H9 (cell line): ENCODE measurements around the gene BCAS3. TPM values are rescaled to one million over a fixed set of nuclear protein-coding genes. Genes with fewer than 3 reads are reported as not detected.

ENCODE experiments used
- DNase-seq: peaks from one replicate; pipeline ENCODE4 v3.0.0-alpha.2; 2017
- H2AFZ ChIP-seq: one replicate; pipeline ENCODE4 v1.6.1; 2013; ENCODE audit warnings: mild to moderate bottlenecking, low read length, control low read depth, moderate library complexity
- H2AK5ac ChIP-seq: 2 replicates; pipeline ENCODE4 v1.6.1; 2013; ENCODE audit warnings: low read length, control low read depth, mixed read lengths; ENCODE audit not compliant: insufficient read length
- H2BK120ac ChIP-seq: one replicate; pipeline ENCODE4 v1.6.1; 2013; ENCODE audit warnings: low read depth, mild to moderate bottlenecking, low read length, control low read depth, inconsistent platforms; ENCODE audit not compliant: poor library complexity, severe bottlenecking
- H2BK12ac ChIP-seq: 2 replicates; pipeline ENCODE4 v1.6.1; 2013; ENCODE audit warnings: low read length, control low read depth, mixed read lengths, low read depth; ENCODE audit not compliant: insufficient read length
- H2BK15ac ChIP-seq: 2 replicates; pipeline ENCODE4 v1.6.1; 2013; ENCODE audit warnings: low read depth, low read length, control low read depth
- H2BK20ac ChIP-seq: one replicate; pipeline ENCODE4 v1.6.1; 2013; ENCODE audit warnings: low read depth, mild to moderate bottlenecking, low read length, control low read depth, inconsistent platforms; ENCODE audit not compliant: poor library complexity, severe bottlenecking
- H2BK5ac ChIP-seq: 2 replicates; pipeline ENCODE4 v1.6.1; 2013; ENCODE audit warnings: low read length, control low read depth, mixed read lengths; ENCODE audit not compliant: insufficient read length
- H3K14ac ChIP-seq: 2 replicates; pipeline ENCODE4 v1.6.1; 2013; ENCODE audit warnings: low read length, control low read depth; ENCODE audit not compliant: insufficient read depth
- H3K18ac ChIP-seq: 2 replicates; pipeline ENCODE4 v1.6.1; 2013; ENCODE audit warnings: low read depth, mild to moderate bottlenecking, mixed read lengths, low read length, control low read depth; ENCODE audit not compliant: insufficient read length
- H3K23ac ChIP-seq: 2 replicates; pipeline ENCODE4 v1.6.1; 2013; ENCODE audit warnings: low read length, control low read depth, mixed read lengths, low read depth; ENCODE audit not compliant: insufficient read length
- H3K23me2 ChIP-seq: 2 replicates; pipeline ENCODE4 v1.6.1; 2013; ENCODE audit warnings: low read depth, mild to moderate bottlenecking, mixed read lengths, low read length, control low read depth; ENCODE audit not compliant: insufficient read length, poor library complexity, severe bottlenecking
- H3K27ac ChIP-seq: 2 replicates; pipeline ENCODE4 v1.5.1; 2013; ENCODE audit warnings: low read length, control low read depth, mixed read lengths, low read depth; ENCODE audit not compliant: insufficient read length
- H3K27me3 ChIP-seq: 2 replicates; pipeline ENCODE4 v1.6.1; 2013; ENCODE audit warnings: low read length, control low read depth, inconsistent platforms; ENCODE audit not compliant: insufficient read depth
- H3K4ac ChIP-seq: 2 replicates; pipeline ENCODE4 v1.6.1; 2013; ENCODE audit warnings: low read depth, mild to moderate bottlenecking, control low read depth, inconsistent platforms, low read length, moderate library complexity
- H3K4me1 ChIP-seq: 2 replicates; pipeline ENCODE4 v1.6.1; 2013; ENCODE audit warnings: low read length, control low read depth, inconsistent platforms; ENCODE audit not compliant: insufficient read depth
- H3K4me2 ChIP-seq: 2 replicates; pipeline ENCODE4 v1.6.1; 2013; ENCODE audit warnings: low read length, control low read depth, mixed read lengths; ENCODE audit not compliant: insufficient read length, insufficient read depth
- H3K56ac ChIP-seq: 2 replicates; pipeline ENCODE4 v1.6.1; 2013; ENCODE audit warnings: low read depth, mild to moderate bottlenecking, mixed read lengths, low read length, control low read depth; ENCODE audit not compliant: insufficient read length
- H3K79me1 ChIP-seq: 2 replicates; pipeline ENCODE4 v1.6.1; 2013; ENCODE audit warnings: low read depth, mild to moderate bottlenecking, moderate library complexity, low read length, control low read depth, inconsistent platforms; ENCODE audit not compliant: insufficient read depth, poor library complexity, severe bottlenecking
- H3K79me2 ChIP-seq: 2 replicates; pipeline ENCODE4 v1.6.1; 2013; ENCODE audit warnings: low read length, control low read depth, inconsistent platforms; ENCODE audit not compliant: insufficient read depth
- H3K9ac ChIP-seq: 2 replicates; pipeline ENCODE4 v1.6.1; 2013; ENCODE audit warnings: low read length, control low read depth, mixed read lengths; ENCODE audit not compliant: insufficient read length; ENCODE audit errors: extremely low read depth
- H3K9me3 ChIP-seq: one replicate; pipeline ENCODE4 v1.6.1; 2013; ENCODE audit warnings: low read depth, low read length, inconsistent platforms; ENCODE audit not compliant: control insufficient read depth
- H3T11ph ChIP-seq: one replicate; pipeline ENCODE4 v1.6.1; 2013; ENCODE audit warnings: mild to moderate bottlenecking, low read length, control low read depth, inconsistent platforms
- H4K20me1 ChIP-seq: one replicate; pipeline ENCODE4 v1.6.1; 2013; ENCODE audit not compliant: control insufficient read depth, insufficient read length, insufficient read depth
- H4K5ac ChIP-seq: 2 replicates; pipeline ENCODE4 v1.6.1; 2013; ENCODE audit warnings: low read depth, mild to moderate bottlenecking, mixed read lengths, low read length, control low read depth; ENCODE audit not compliant: insufficient read length
- H4K8ac ChIP-seq: replicated peaks from 2 replicates; pipeline ENCODE4 v1.6.1; 2013; ENCODE audit warnings: low read length, control low read depth, mixed read lengths, low read depth; ENCODE audit not compliant: insufficient read length
- H4K91ac ChIP-seq: 2 replicates; pipeline ENCODE4 v1.6.1; 2013; ENCODE audit warnings: low read depth, mild to moderate bottlenecking, moderate library complexity, mixed read lengths, low read length, control low read depth; ENCODE audit not compliant: insufficient read length
- H3K27ac Mint-ChIP-seq, 3 experiments: 2 replicates in 2 of 3; 3 replicates in 1 of 3; pipeline ENCODE4 v1.8.0; 2020 to 2021; ENCODE audit warnings: mixed read lengths in 3 of 3, mild to moderate bottlenecking in 1 of 3, moderate library complexity in 1 of 3
- H3K27me3 Mint-ChIP-seq: 2 replicates; pipeline ENCODE4 v1.8.0; 2021; ENCODE audit warnings: low read depth, mild to moderate bottlenecking, moderate library complexity, mixed read lengths
- H3K36me3 Mint-ChIP-seq, 3 experiments: 2 replicates in 2 of 3; 3 replicates in 1 of 3; pipeline ENCODE4 v1.8.0; 2020 to 2021; ENCODE audit warnings: low read depth in 3 of 3, mixed read lengths in 3 of 3; ENCODE audit not compliant: insufficient read depth in 1 of 3
- H3K4me1 Mint-ChIP-seq, 2 experiments: 2 replicates each; pipeline ENCODE4 v1.8.0; 2020; ENCODE audit warnings: mixed read lengths in 2 of 2
- H3K4me3 Mint-ChIP-seq, 2 experiments: 2 replicates in 1 of 2; 3 replicates in 1 of 2; pipeline ENCODE4 v1.8.0; 2020 to 2021; ENCODE audit warnings: mild to moderate bottlenecking in 2 of 2, mixed read lengths in 2 of 2, moderate library complexity in 1 of 2
- H3K9me3 Mint-ChIP-seq, 2 experiments: 2 replicates in 1 of 2; 3 replicates in 1 of 2; pipeline ENCODE4 v1.8.0; 2020; ENCODE audit warnings: mild to moderate bottlenecking in 2 of 2, mixed read lengths in 2 of 2, moderate library complexity in 1 of 2
- CTCF ChIP-seq: fragments of 200-600 bp; sonication (generic); conservative IDR thresholded peaks from 3 replicates; pipeline ENCODE4 v1.8.0; 2021; ENCODE audit warnings: antibody characterized with exemption, mild to moderate bottlenecking
- total RNA-seq: library from RNA; stranded (reverse); gene quantifications from 2 replicates; pipeline ENCODE4 v1.2.1, GENCODE V29; 2021

The BCAS3 gene
- total RNA-seq, 1 experiment from 2014 or later = 22.4 TPM

- no peak overlapping the region for H3K9ac ChIP-seq
- H3K79me1 ChIP-seq = no peaks in the 10 kb centered on the region
- no peak for DNase-seq
- H2BK120ac ChIP-seq = no peak overlapping the region
- H2BK5ac ChIP-seq = no peak overlapping the region
- H3T11ph ChIP-seq = no peak overlapping the region
- H3K18ac ChIP-seq = no peak overlapping the region
- H3K27ac ChIP-seq = no peak overlapping the region
- no peaks in the 10 kb centered on the region for H3K79me2 ChIP-seq
- H3K4me2 ChIP-seq = no peak overlapping the region
- H4K5ac ChIP-seq = no peak overlapping the region
- H3K4ac ChIP-seq = no peak overlapping the region
- no peak overlapping the region for H2BK12ac ChIP-seq
- peaks cover 16 to 17% of the 10 kb centered on the region in 2 experiments for H3K4me1 Mint-ChIP-seq
- H2BK20ac ChIP-seq = no peak overlapping the region
- no peak overlapping the region for H3K4me3 Mint-ChIP-seq
- peaks cover 6% of the 10 kb centered on the region; the same call in 1 of the 2 replicates for H3K4me1 ChIP-seq
- H2AFZ ChIP-seq = no peak overlapping the region
- H3K56ac ChIP-seq = no peak overlapping the region
- no peaks in the 10 kb centered on the region for H3K9me3 ChIP-seq
- H3K14ac ChIP-seq = no peak overlapping the region
- no peak overlapping the region for H4K8ac ChIP-seq
- no peak overlapping the region for H3K27ac Mint-ChIP-seq
- no peaks in the 10 kb centered on the region for H3K23me2 ChIP-seq
- no peak overlapping the region for H4K91ac ChIP-seq
- no peak overlapping the region for H3K23ac ChIP-seq
- no peak overlapping the region for H2BK15ac ChIP-seq
- H3K27me3 ChIP-seq = no peaks in the 10 kb centered on the region
- no peak overlapping the region for H2AK5ac ChIP-seq
- H3K9me3 Mint-ChIP-seq = no peaks in the 10 kb centered on the region
- no peaks in the 10 kb centered on the region for H4K20me1 ChIP-seq
- no peaks in the 10 kb centered on the region; the same call in 1 of the 2 replicates for H3K27me3 Mint-ChIP-seq
- TF ChIP-seq CTCF = no peak
- H3K36me3 Mint-ChIP-seq = no peaks in the 10 kb centered on the region
Measured at GRCh38 chr17:61303817-61304096, 626.1 kb downstream of the BCAS3 start.
